GM21786 (cell line): ENCODE results near the gene AFF3.
"Not testable (repeated sequence)": the region's sequence is repeated elsewhere in the genome, so short reads cannot be mapped to it uniquely, and the experiment has no call there.

Experiments
- ATAC-seq: cut with Tn5 transposase; IDR thresholded peaks from one replicate; pipeline ENCODE4 v1.9.1; 2021; ENCODE audit not compliant: unreplicated experiment

AFF3 gene

GRCh38 chr2:99806758-99807157 lies 335.6 kb downstream of the AFF3 start:
- no peak for ATAC-seq

GRCh38 chr2:99805930-99806476 lies 336.4 kb downstream of the AFF3 start:
- ATAC-seq: no peak

GRCh38 chr2:99803846-99804245 lies 338.5 kb downstream of the AFF3 start:
- no peak for ATAC-seq

- ATAC-seq: no peak
Observed at GRCh38 chr2:99802734-99803133, 339.7 kb downstream of the AFF3 start.

- ATAC-seq: no peak
Observed at GRCh38 chr2:99801327-99801901, 341.0 kb downstream of the AFF3 start.

GRCh38 chr2:99797475-99797874 lies 344.9 kb downstream of the AFF3 start:
- no peak for ATAC-seq

GRCh38 chr2:99794414-99794813 lies 348.0 kb downstream of the AFF3 start:
- ATAC-seq: no peak

- no peak for ATAC-seq
Observed at GRCh38 chr2:99793022-99793421, 349.4 kb downstream of the AFF3 start.

GRCh38 chr2:99789849-99790248 lies 352.5 kb downstream of the AFF3 start:
- ATAC-seq: no peak

- ATAC-seq: no peak
Observed at GRCh38 chr2:99787769-99788382, 354.5 kb downstream of the AFF3 start.

- ATAC-seq: no peak
Observed at GRCh38 chr2:99786636-99787390, 355.6 kb downstream of the AFF3 start.

GRCh38 chr2:99784946-99785345 lies 357.4 kb downstream of the AFF3 start:
- no peak for ATAC-seq

- no peak for ATAC-seq
Observed at GRCh38 chr2:99784282-99784681, 358.1 kb downstream of the AFF3 start.

GRCh38 chr2:99780276-99780675 lies 362.1 kb downstream of the AFF3 start:
- no peak for ATAC-seq

- no peak for ATAC-seq
Observed at GRCh38 chr2:99779276-99779675, 363.1 kb downstream of the AFF3 start.

- ATAC-seq: no peak
Observed at GRCh38 chr2:99777656-99778290, 364.6 kb downstream of the AFF3 start.

GRCh38 chr2:99776906-99777646 lies 365.3 kb downstream of the AFF3 start:
- no peak for ATAC-seq

GRCh38 chr2:99776206-99776905 lies 366.0 kb downstream of the AFF3 start:
- no peak for ATAC-seq

GRCh38 chr2:99775585-99775984 lies 366.8 kb downstream of the AFF3 start:
- ATAC-seq: no peak

GRCh38 chr2:99773642-99774041 lies 368.7 kb downstream of the AFF3 start:
- ATAC-seq: not testable (repeated sequence)
